ENCODE measurements around the gene SPDYC.
"Not testable (repeated sequence)": the region's sequence is repeated elsewhere in the genome, so short reads cannot be mapped to it uniquely, and the experiment has no call there.

SPDYC gene

GRCh38 chr11:65150509-65151299 lies 19.3 kb upstream of the SPDYC start:
- peaks cover 35% of the 10 kb centered on the region for H3K4me1 Mint-ChIP-seq
- no peaks in the 10 kb centered on the region for H3K9me3 Mint-ChIP-seq
- H3K4me3 Mint-ChIP-seq, result no peak overlapping the region
- no peaks in the 10 kb centered on the region for H3K36me3 Mint-ChIP-seq
- H3K27ac Mint-ChIP-seq, result peak overlapping the region; percentile 81
- H3K27me3 Mint-ChIP-seq, result no peaks in the 10 kb centered on the region
- ATAC-seq, result peak; percentile 48

GRCh38 chr11:65151331-65151899 lies 18.6 kb upstream of the SPDYC start:
- no peaks in the 10 kb centered on the region for H3K27me3 Mint-ChIP-seq
- no peaks in the 10 kb centered on the region for H3K36me3 Mint-ChIP-seq
- H3K27ac Mint-ChIP-seq, result peak overlapping the region; percentile 81
- H3K9me3 Mint-ChIP-seq, result no peaks in the 10 kb centered on the region
- H3K4me3 Mint-ChIP-seq, result no peak overlapping the region
- H3K4me1 Mint-ChIP-seq, result peaks cover 28% of the 10 kb centered on the region
- ATAC-seq, result no peak

DNA sequence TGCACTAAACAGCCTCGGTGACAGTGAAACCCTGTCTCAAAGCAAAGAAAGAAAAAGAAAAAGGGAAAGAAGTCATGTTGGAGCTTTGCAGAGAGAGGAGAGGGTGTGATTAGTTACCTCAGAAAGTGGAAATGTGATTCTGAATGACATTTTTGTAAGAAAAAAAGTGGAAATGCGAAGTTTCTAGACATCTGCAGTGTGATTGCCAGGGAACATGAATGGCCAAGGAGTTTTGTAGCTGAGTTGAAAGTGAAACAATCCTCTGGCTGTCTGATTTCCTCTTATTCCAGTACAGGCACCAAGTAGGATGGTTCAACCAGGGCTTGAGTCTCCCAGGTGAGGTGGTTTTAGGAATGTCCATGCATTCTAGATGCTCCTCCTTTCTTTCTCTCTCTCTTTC lies 17.9 kb upstream of the SPDYC start:
- H3K4me3 Mint-ChIP-seq, result peak overlapping the region; percentile 42
- H3K4me1 Mint-ChIP-seq, result peaks cover 26% of the 10 kb centered on the region
- no peaks in the 10 kb centered on the region for H3K36me3 Mint-ChIP-seq
- H3K27me3 Mint-ChIP-seq, result no peaks in the 10 kb centered on the region
- H3K9me3 Mint-ChIP-seq, result no peaks in the 10 kb centered on the region
- ATAC-seq, result peak; percentile 12
- H3K27ac Mint-ChIP-seq, result peak overlapping the region; percentile 81

DNA sequence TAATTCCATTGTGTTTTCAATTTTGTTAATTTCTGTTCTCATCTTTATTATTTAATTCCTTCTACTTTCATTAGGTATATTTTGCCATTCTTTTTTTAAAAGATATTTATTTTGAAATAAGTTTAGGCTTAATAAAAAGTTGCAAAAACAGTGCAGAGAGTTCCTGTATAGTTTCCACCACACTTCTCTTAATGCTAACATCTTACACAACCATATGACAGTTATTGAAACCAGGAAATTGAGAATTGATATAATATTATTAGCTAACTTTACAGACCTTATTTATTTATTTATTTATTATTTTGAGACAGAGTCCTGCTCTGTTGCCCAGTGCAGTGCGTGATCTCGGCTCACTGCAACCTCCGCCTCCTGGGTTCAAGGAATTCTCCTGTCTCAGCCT lies 13.8 kb upstream of the SPDYC start:
- peaks cover 24% of the 10 kb centered on the region for H3K4me1 Mint-ChIP-seq
- no peak overlapping the region for H3K4me3 Mint-ChIP-seq
- ATAC-seq, result no peak
- H3K9me3 Mint-ChIP-seq, result no peaks in the 10 kb centered on the region
- H3K27me3 Mint-ChIP-seq, result no peaks in the 10 kb centered on the region
- H3K27ac Mint-ChIP-seq, result no peak overlapping the region
- H3K36me3 Mint-ChIP-seq, result no peaks in the 10 kb centered on the region

- H3K36me3 Mint-ChIP-seq, result no peaks in the 10 kb centered on the region
- no peak overlapping the region for H3K4me3 Mint-ChIP-seq
- H3K4me1 Mint-ChIP-seq, result peaks cover 18% of the 10 kb centered on the region
- no peaks in the 10 kb centered on the region for H3K27me3 Mint-ChIP-seq
- ATAC-seq, result no peak
- no peak overlapping the region for H3K27ac Mint-ChIP-seq
- H3K9me3 Mint-ChIP-seq, result no peaks in the 10 kb centered on the region
Measured at GRCh38 chr11:65156926-65157325, 13.1 kb upstream of the SPDYC start.

DNA sequence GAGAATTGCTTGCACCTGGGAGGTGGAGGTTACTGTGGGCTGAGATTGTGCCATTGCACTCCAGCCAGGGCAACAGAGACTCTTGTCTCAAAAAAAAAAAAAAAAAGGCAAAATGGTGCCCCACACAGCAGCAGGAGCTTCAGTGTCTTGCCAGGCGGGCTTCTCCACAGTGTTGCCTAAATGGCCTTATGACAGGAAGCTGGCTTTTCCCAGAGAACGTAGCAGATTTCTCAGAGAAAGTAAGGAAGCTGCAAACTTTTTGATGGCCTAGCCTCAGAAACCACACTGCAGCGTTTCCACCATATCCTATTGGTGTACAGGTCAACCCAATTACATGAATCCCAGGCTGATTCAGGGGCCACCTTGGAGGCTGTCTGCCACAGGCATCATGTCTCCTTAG lies 12.7 kb upstream of the SPDYC start:
- ATAC-seq, result no peak
- Mint-ChIP-seq H3K27me3 (no peaks in the 10 kb centered on the region), H3K4me3 (no peak overlapping the region), H3K36me3 (no peaks in the 10 kb centered on the region), H3K27ac (no peak overlapping the region), H3K4me1 (peaks cover 14% of the 10 kb centered on the region), H3K9me3 (no peaks in the 10 kb centered on the region)

DNA sequence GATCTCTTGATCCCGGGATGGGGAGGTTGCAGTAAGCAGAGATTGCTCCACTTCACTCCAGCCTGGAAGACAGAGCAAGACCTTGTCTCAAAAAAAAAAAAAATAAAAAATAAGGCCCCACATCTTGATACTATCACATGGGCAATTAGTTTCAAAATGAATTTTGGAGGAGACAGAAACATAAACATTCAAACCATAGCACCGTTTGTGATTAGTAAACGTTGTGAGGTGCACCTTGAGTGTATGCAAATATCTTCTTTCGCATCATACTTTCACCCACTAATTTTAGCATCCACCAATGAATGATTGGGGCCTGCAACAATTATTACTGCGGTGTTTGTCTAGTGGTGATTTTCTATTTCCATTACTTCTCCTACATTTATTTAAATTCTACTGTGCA lies 11.0 kb upstream of the SPDYC start:
- H3K4me1 Mint-ChIP-seq, result peaks cover 7% of the 10 kb centered on the region
- H3K9me3 Mint-ChIP-seq, result no peaks in the 10 kb centered on the region
- no peaks in the 10 kb centered on the region for H3K36me3 Mint-ChIP-seq
- no peak for ATAC-seq
- no peak overlapping the region for H3K27ac Mint-ChIP-seq
- H3K27me3 Mint-ChIP-seq, result no peaks in the 10 kb centered on the region
- H3K4me3 Mint-ChIP-seq, result no peak overlapping the region

- Mint-ChIP-seq H3K27me3 (no peaks in the 10 kb centered on the region), H3K4me1 (peaks cover 7% of the 10 kb centered on the region), H3K27ac (no peak overlapping the region), H3K4me3 (no peak overlapping the region), H3K36me3 (no peaks in the 10 kb centered on the region), H3K9me3 (no peaks in the 10 kb centered on the region)
- no peak for ATAC-seq
Measured at GRCh38 chr11:65160643-65161042, 9.4 kb upstream of the SPDYC start.

DNA sequence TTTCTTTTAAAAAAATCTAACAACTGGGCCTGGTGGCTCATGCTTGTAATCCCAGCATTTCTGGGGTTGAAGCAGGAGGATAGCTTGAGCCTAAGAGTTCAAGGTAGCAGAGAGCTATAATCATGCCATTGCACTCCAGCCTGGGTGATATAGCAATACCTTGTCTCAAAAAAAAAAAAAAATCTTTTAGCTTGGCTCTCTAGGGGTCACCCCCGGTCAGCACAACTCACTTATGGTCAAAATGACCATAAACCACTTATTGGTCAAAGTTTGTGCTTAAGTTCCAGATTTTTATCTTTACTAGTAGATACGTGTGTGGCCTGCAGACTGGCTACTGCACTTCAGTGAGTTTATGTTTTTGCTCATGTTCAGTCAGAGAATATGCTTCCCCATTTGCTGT lies 6.3 kb upstream of the SPDYC start:
- ATAC-seq, result no peak
- Mint-ChIP-seq H3K4me3 (no peak overlapping the region), H3K4me1 (peaks cover 12% of the 10 kb centered on the region), H3K27ac (no peak overlapping the region), H3K9me3 (no peaks in the 10 kb centered on the region), H3K36me3 (no peaks in the 10 kb centered on the region), H3K27me3 (no peaks in the 10 kb centered on the region)

DNA sequence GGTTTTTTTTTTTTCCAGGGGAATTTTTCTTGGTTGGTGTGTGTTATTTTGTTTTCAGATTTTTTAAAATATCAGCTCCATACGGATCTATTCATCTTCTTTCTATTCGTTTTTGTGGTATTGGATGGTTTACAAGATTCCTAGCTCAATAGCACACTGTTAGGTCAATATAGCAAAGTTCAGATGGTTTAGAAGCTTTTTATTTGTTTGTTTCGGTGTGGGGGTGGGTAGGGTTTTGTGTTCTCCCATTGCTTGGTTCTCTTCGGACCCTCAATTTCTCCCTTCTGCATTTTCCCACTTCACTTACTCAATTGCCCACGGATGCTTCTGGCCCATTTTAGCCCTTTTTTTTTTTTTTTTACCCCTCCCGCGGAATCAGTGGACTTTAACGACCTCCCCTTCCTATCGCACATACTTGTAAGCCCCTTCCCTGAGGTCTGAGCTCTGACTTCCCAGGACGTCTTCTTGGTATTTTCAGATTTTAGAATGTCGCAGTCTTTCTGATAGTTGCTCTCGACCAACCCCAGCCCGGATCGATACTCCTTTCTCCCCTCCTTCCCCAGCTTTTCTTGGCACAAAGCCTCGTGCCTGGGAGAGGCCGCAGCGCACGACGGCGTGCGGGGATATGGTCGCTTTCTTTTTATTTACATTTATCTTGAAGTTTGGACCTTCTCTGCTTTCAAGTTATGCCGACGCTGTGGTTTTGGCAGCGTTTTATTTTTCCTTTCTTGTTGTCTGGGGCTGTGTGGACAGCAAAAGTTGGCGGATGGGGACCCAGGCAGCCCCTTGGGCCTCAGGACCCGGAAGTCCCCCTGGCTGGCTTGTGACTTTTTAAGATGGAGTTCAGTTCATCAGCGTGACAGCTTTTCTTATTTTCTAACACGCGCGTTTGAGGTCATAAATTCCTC lies 4.4 kb upstream of the SPDYC start:
- Mint-ChIP-seq H3K4me1 (peaks cover 15% of the 10 kb centered on the region), H3K27me3 (no peaks in the 10 kb centered on the region), H3K36me3 (peaks cover 5% of the 10 kb centered on the region), H3K4me3 (no peak overlapping the region), H3K9me3 (no peaks in the 10 kb centered on the region), H3K27ac (no peak overlapping the region)
- no peak for ATAC-seq

- H3K36me3 Mint-ChIP-seq, result peaks cover 5% of the 10 kb centered on the region
- no peaks in the 10 kb centered on the region for H3K9me3 Mint-ChIP-seq
- H3K27ac Mint-ChIP-seq, result no peak overlapping the region
- no peak overlapping the region for H3K4me3 Mint-ChIP-seq
- peaks cover 15% of the 10 kb centered on the region for H3K4me1 Mint-ChIP-seq
- ATAC-seq, result no peak
- H3K27me3 Mint-ChIP-seq, result no peaks in the 10 kb centered on the region
Measured at GRCh38 chr11:65166893-65167292, 3.1 kb upstream of the SPDYC start.

GRCh38 chr11:65167656-65168055 lies 2.4 kb upstream of the SPDYC start:
- no peak for ATAC-seq
- Mint-ChIP-seq H3K27ac (no peak overlapping the region), H3K4me1 (peaks cover 15% of the 10 kb centered on the region), H3K9me3 (no peaks in the 10 kb centered on the region), H3K27me3 (no peaks in the 10 kb centered on the region), H3K36me3 (peaks cover 5% of the 10 kb centered on the region), H3K4me3 (no peak overlapping the region)

DNA sequence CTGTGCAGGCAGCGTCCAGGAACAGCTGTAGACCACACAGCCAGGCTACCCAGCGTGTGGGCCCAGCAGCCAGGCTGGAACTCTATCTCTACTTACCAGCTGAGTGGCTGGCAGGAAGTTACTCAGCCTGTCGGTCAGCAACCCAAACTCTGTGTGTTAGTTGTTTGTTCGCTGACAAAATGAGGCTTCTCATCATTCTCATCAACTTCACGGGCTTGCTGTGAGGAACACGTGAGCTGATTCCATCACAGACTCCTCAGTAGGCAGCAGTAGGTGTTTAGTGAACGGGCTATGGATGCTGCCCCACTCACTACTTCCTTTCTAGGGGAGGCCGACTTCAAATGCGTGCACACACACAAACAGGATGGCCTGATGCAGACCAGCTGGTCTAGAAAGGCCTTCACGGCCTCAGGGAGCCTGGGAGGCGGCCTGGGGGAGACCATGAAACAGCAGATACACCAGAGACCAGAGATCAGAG lies 830 bp upstream of the SPDYC start:
- ATAC-seq, result peak; percentile 45
- Mint-ChIP-seq H3K4me3 (no peak overlapping the region), H3K27ac (peak overlapping the region; percentile 97), H3K4me1 (peaks cover 15% of the 10 kb centered on the region), H3K36me3 (peaks cover 5% of the 10 kb centered on the region), H3K9me3 (no peaks in the 10 kb centered on the region), H3K27me3 (no peaks in the 10 kb centered on the region)

- Mint-ChIP-seq H3K9me3 (no peaks in the 10 kb centered on the region), H3K27me3 (no peaks in the 10 kb centered on the region)
- ATAC-seq, result no peak
Measured at GRCh38 chr11:65172600-65172999, 2.6 kb downstream of the SPDYC start.

GRCh38 chr11:65174571-65175010 lies 4.6 kb downstream of the SPDYC start:
- not testable (repeated sequence) for H3K4me1 Mint-ChIP-seq, H3K27ac Mint-ChIP-seq, H3K27me3 Mint-ChIP-seq, H3K36me3 Mint-ChIP-seq, ATAC-seq, H3K4me3 Mint-ChIP-seq, H3K9me3 Mint-ChIP-seq

More at GRCh38 chr11:65172600-65172999, 2.6 kb downstream of the SPDYC start:
- Mint-ChIP-seq H3K36me3 (peaks cover 5% of the 10 kb centered on the region), H3K27ac (no peak overlapping the region), H3K4me1 (peaks cover 15% of the 10 kb centered on the region), H3K4me3 (no peak overlapping the region)
